ENCODE measurements around the gene PGA3.
"Not testable (repeated sequence)": the region's sequence is repeated elsewhere in the genome, so short reads cannot be mapped to it uniquely, and the experiment has no call there.

DNA sequence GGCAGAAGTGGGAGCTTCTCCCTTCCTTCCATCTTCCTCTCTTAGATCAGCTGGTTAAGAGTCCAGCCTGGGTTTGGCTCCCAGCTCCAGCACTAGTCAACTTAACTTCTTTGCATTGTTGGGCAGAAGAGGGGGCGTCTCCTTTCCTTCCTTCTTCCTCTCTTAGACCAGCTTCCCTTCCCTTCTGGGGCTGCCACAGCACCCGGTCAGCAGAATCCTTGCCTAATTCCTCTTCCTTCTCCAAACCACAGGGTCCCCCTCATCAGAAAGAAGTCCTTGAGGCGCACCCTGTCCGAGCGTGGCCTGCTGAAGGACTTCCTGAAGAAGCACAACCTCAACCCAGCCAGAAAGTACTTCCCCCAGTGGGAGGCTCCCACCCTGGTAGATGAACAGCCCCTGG, 19.4 kb downstream of the PGA3 start:
- not testable (repeated sequence) for TF ChIP-seq BHLHE40 (IDR thresholded peaks at IDR 0.05; ENCODE audit: borderline replicate concordance); NFRKB (IDR thresholded peaks at IDR 0.05); ZNF384 (IDR thresholded peaks at IDR 0.05); LEF1 (IDR thresholded peaks at IDR 0.05; ENCODE audit: borderline replicate concordance); L3MBTL2 (conservative IDR thresholded peaks at IDR 0.05)
- TF ChIP-seq, protein P1, sequence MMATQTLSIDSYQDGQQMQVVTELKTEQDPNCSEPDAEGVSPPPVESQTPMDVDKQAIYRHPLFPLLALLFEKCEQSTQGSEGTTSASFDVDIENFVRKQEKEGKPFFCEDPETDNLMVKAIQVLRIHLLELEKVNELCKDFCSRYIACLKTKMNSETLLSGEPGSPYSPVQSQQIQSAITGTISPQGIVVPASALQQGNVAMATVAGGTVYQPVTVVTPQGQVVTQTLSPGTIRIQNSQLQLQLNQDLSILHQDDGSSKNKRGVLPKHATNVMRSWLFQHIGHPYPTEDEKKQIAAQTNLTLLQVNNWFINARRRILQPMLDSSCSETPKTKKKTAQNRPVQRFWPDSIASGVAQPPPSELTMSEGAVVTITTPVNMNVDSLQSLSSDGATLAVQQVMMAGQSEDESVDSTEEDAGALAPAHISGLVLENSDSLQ (IDR thresholded peaks at IDR 0.05) = not testable (repeated sequence)

All from HEK293T (cell line).